H9 (cell line): ENCODE results near the gene PAQR7. TPM values are rescaled to one million over a fixed set of nuclear protein-coding genes. Genes with fewer than 3 reads are reported as not detected.
A peak's percentile ranks its signal among the peaks of the same experiment; 100 is the strongest.

Source experiments
- DNase-seq: peaks from one replicate; pipeline ENCODE4 v3.0.0-alpha.2; 2017
- H2AFZ ChIP-seq: one replicate; pipeline ENCODE4 v1.6.1; 2013; ENCODE audit warnings: mild to moderate bottlenecking, low read length, control low read depth, moderate library complexity
- H2AK5ac ChIP-seq: 2 replicates; pipeline ENCODE4 v1.6.1; 2013; ENCODE audit warnings: low read length, control low read depth, mixed read lengths; ENCODE audit not compliant: insufficient read length
- H2BK120ac ChIP-seq: one replicate; pipeline ENCODE4 v1.6.1; 2013; ENCODE audit warnings: low read depth, mild to moderate bottlenecking, low read length, control low read depth, inconsistent platforms; ENCODE audit not compliant: poor library complexity, severe bottlenecking
- H2BK12ac ChIP-seq: 2 replicates; pipeline ENCODE4 v1.6.1; 2013; ENCODE audit warnings: low read length, control low read depth, mixed read lengths, low read depth; ENCODE audit not compliant: insufficient read length
- H2BK15ac ChIP-seq: 2 replicates; pipeline ENCODE4 v1.6.1; 2013; ENCODE audit warnings: low read depth, low read length, control low read depth
- H2BK20ac ChIP-seq: one replicate; pipeline ENCODE4 v1.6.1; 2013; ENCODE audit warnings: low read depth, mild to moderate bottlenecking, low read length, control low read depth, inconsistent platforms; ENCODE audit not compliant: poor library complexity, severe bottlenecking
- H2BK5ac ChIP-seq: 2 replicates; pipeline ENCODE4 v1.6.1; 2013; ENCODE audit warnings: low read length, control low read depth, mixed read lengths; ENCODE audit not compliant: insufficient read length
- H3K14ac ChIP-seq: 2 replicates; pipeline ENCODE4 v1.6.1; 2013; ENCODE audit warnings: low read length, control low read depth; ENCODE audit not compliant: insufficient read depth
- H3K18ac ChIP-seq: 2 replicates; pipeline ENCODE4 v1.6.1; 2013; ENCODE audit warnings: low read depth, mild to moderate bottlenecking, mixed read lengths, low read length, control low read depth; ENCODE audit not compliant: insufficient read length
- H3K23ac ChIP-seq: 2 replicates; pipeline ENCODE4 v1.6.1; 2013; ENCODE audit warnings: low read length, control low read depth, mixed read lengths, low read depth; ENCODE audit not compliant: insufficient read length
- H3K23me2 ChIP-seq: 2 replicates; pipeline ENCODE4 v1.6.1; 2013; ENCODE audit warnings: low read depth, mild to moderate bottlenecking, mixed read lengths, low read length, control low read depth; ENCODE audit not compliant: insufficient read length, poor library complexity, severe bottlenecking
- H3K27ac ChIP-seq: 2 replicates; pipeline ENCODE4 v1.5.1; 2013; ENCODE audit warnings: low read length, control low read depth, mixed read lengths, low read depth; ENCODE audit not compliant: insufficient read length
- H3K27me3 ChIP-seq: 2 replicates; pipeline ENCODE4 v1.6.1; 2013; ENCODE audit warnings: low read length, control low read depth, inconsistent platforms; ENCODE audit not compliant: insufficient read depth
- H3K4ac ChIP-seq: 2 replicates; pipeline ENCODE4 v1.6.1; 2013; ENCODE audit warnings: low read depth, mild to moderate bottlenecking, control low read depth, inconsistent platforms, low read length, moderate library complexity
- H3K4me1 ChIP-seq: 2 replicates; pipeline ENCODE4 v1.6.1; 2013; ENCODE audit warnings: low read length, control low read depth, inconsistent platforms; ENCODE audit not compliant: insufficient read depth
- H3K4me2 ChIP-seq: 2 replicates; pipeline ENCODE4 v1.6.1; 2013; ENCODE audit warnings: low read length, control low read depth, mixed read lengths; ENCODE audit not compliant: insufficient read length, insufficient read depth
- H3K56ac ChIP-seq: 2 replicates; pipeline ENCODE4 v1.6.1; 2013; ENCODE audit warnings: low read depth, mild to moderate bottlenecking, mixed read lengths, low read length, control low read depth; ENCODE audit not compliant: insufficient read length
- H3K79me1 ChIP-seq: 2 replicates; pipeline ENCODE4 v1.6.1; 2013; ENCODE audit warnings: low read depth, mild to moderate bottlenecking, moderate library complexity, low read length, control low read depth, inconsistent platforms; ENCODE audit not compliant: insufficient read depth, poor library complexity, severe bottlenecking
- H3K79me2 ChIP-seq: 2 replicates; pipeline ENCODE4 v1.6.1; 2013; ENCODE audit warnings: low read length, control low read depth, inconsistent platforms; ENCODE audit not compliant: insufficient read depth
- H3K9ac ChIP-seq: 2 replicates; pipeline ENCODE4 v1.6.1; 2013; ENCODE audit warnings: low read length, control low read depth, mixed read lengths; ENCODE audit not compliant: insufficient read length; ENCODE audit errors: extremely low read depth
- H3K9me3 ChIP-seq: one replicate; pipeline ENCODE4 v1.6.1; 2013; ENCODE audit warnings: low read depth, low read length, inconsistent platforms; ENCODE audit not compliant: control insufficient read depth
- H3T11ph ChIP-seq: one replicate; pipeline ENCODE4 v1.6.1; 2013; ENCODE audit warnings: mild to moderate bottlenecking, low read length, control low read depth, inconsistent platforms
- H4K20me1 ChIP-seq: one replicate; pipeline ENCODE4 v1.6.1; 2013; ENCODE audit not compliant: control insufficient read depth, insufficient read length, insufficient read depth
- H4K5ac ChIP-seq: 2 replicates; pipeline ENCODE4 v1.6.1; 2013; ENCODE audit warnings: low read depth, mild to moderate bottlenecking, mixed read lengths, low read length, control low read depth; ENCODE audit not compliant: insufficient read length
- H4K8ac ChIP-seq: replicated peaks from 2 replicates; pipeline ENCODE4 v1.6.1; 2013; ENCODE audit warnings: low read length, control low read depth, mixed read lengths, low read depth; ENCODE audit not compliant: insufficient read length
- H4K91ac ChIP-seq: 2 replicates; pipeline ENCODE4 v1.6.1; 2013; ENCODE audit warnings: low read depth, mild to moderate bottlenecking, moderate library complexity, mixed read lengths, low read length, control low read depth; ENCODE audit not compliant: insufficient read length
- H3K27ac Mint-ChIP-seq, 3 experiments: 2 replicates in 2 of 3; 3 replicates in 1 of 3; pipeline ENCODE4 v1.8.0; 2020 to 2021; ENCODE audit warnings: mixed read lengths in 3 of 3, mild to moderate bottlenecking in 1 of 3, moderate library complexity in 1 of 3
- H3K27me3 Mint-ChIP-seq: 2 replicates; pipeline ENCODE4 v1.8.0; 2021; ENCODE audit warnings: low read depth, mild to moderate bottlenecking, moderate library complexity, mixed read lengths
- H3K36me3 Mint-ChIP-seq, 3 experiments: 2 replicates in 2 of 3; 3 replicates in 1 of 3; pipeline ENCODE4 v1.8.0; 2020 to 2021; ENCODE audit warnings: low read depth in 3 of 3, mixed read lengths in 3 of 3; ENCODE audit not compliant: insufficient read depth in 1 of 3
- H3K4me1 Mint-ChIP-seq, 2 experiments: 2 replicates each; pipeline ENCODE4 v1.8.0; 2020; ENCODE audit warnings: mixed read lengths in 2 of 2
- H3K4me3 Mint-ChIP-seq, 2 experiments: 2 replicates in 1 of 2; 3 replicates in 1 of 2; pipeline ENCODE4 v1.8.0; 2020 to 2021; ENCODE audit warnings: mild to moderate bottlenecking in 2 of 2, mixed read lengths in 2 of 2, moderate library complexity in 1 of 2
- H3K9me3 Mint-ChIP-seq, 2 experiments: 2 replicates in 1 of 2; 3 replicates in 1 of 2; pipeline ENCODE4 v1.8.0; 2020; ENCODE audit warnings: mild to moderate bottlenecking in 2 of 2, mixed read lengths in 2 of 2, moderate library complexity in 1 of 2
- WGBS: extraction: QIAGEN DNeasy Blood & Tissue Kit; methylation state at CpG from one replicate; pipeline ENCODE4 v1.1.7; 2013; ENCODE audit warnings: missing lambda C conversion rate, low lambda C conversion rate, mixed read lengths; ENCODE audit not compliant: insufficient read length; ENCODE audit errors: extremely low coverage; 5-methylcytosine and 5-hydroxymethylcytosine counted together
- total RNA-seq: library from RNA; stranded (reverse); gene quantifications from 2 replicates; pipeline ENCODE4 v1.2.1, GENCODE V29; 2021
- TF ChIP-seq, protein P1 (sequence below): fragments of 200-600 bp; sonication (generic); conservative IDR thresholded peaks from 3 replicates; pipeline ENCODE4 v1.8.0; 2021; ENCODE audit warnings: antibody characterized with exemption, mild to moderate bottlenecking

The PAQR7 gene
- total RNA-seq, 1 experiment from 2014 or later, result 6.3 TPM

GRCh38 chr1:25896266-25896665, 20.8 kb upstream of the PAQR7 start:
- H2AFZ ChIP-seq, result no peak overlapping the region

More at GRCh38 chr1:25896266-25896665, 20.8 kb upstream of the PAQR7 start:
- no peak overlapping the region for H4K8ac ChIP-seq
- Mint-ChIP-seq H3K4me1 (peaks cover 45 to 54% of the 10 kb centered on the region in 2 experiments), H3K4me3 (no peak overlapping the region), H3K9me3 (no peaks in the 10 kb centered on the region), H3K36me3 (peaks cover 25 to 35% (median 29%) of the 10 kb centered on the region in 3 experiments), H3K27me3 (no peaks in the 10 kb centered on the region), H3K27ac (peak overlapping the region in 2 of 3 experiments; percentile 25 to 80; a peak in 2 of 7 replicates)
- H4K20me1 ChIP-seq, result no peaks in the 10 kb centered on the region
- H2BK120ac ChIP-seq, result no peak overlapping the region
- no peak overlapping the region for H4K91ac ChIP-seq
- no peak overlapping the region for H3K27ac ChIP-seq
- H3K9me3 ChIP-seq, result no peaks in the 10 kb centered on the region
- no peak overlapping the region for H3K4ac ChIP-seq
- TF ChIP-seq, protein P1, sequence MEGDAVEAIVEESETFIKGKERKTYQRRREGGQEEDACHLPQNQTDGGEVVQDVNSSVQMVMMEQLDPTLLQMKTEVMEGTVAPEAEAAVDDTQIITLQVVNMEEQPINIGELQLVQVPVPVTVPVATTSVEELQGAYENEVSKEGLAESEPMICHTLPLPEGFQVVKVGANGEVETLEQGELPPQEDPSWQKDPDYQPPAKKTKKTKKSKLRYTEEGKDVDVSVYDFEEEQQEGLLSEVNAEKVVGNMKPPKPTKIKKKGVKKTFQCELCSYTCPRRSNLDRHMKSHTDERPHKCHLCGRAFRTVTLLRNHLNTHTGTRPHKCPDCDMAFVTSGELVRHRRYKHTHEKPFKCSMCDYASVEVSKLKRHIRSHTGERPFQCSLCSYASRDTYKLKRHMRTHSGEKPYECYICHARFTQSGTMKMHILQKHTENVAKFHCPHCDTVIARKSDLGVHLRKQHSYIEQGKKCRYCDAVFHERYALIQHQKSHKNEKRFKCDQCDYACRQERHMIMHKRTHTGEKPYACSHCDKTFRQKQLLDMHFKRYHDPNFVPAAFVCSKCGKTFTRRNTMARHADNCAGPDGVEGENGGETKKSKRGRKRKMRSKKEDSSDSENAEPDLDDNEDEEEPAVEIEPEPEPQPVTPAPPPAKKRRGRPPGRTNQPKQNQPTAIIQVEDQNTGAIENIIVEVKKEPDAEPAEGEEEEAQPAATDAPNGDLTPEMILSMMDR, result no peak
- no peak overlapping the region for H2AK5ac ChIP-seq
- no peak overlapping the region for H2BK15ac ChIP-seq
- H2BK5ac ChIP-seq, result no peak overlapping the region
- H3K23me2 ChIP-seq, result no peaks in the 10 kb centered on the region
- no peak for DNase-seq
- H4K5ac ChIP-seq, result no peak overlapping the region
- no peak overlapping the region for H3K56ac ChIP-seq
- H2BK20ac ChIP-seq, result no peak overlapping the region
- no peak overlapping the region for H3T11ph ChIP-seq
- H3K9ac ChIP-seq, result no peak overlapping the region
- no peak overlapping the region for H3K14ac ChIP-seq
- WGBS, result no CpG with 5 or more reads among the region's 1 CpG
- H3K79me2 ChIP-seq, result no peaks in the 10 kb centered on the region
- H2BK12ac ChIP-seq, result no peak overlapping the region
- no peak overlapping the region for H3K23ac ChIP-seq
- no peaks in the 10 kb centered on the region for H3K27me3 ChIP-seq
- H3K4me1 ChIP-seq, result no peaks in the 10 kb centered on the region; the same call in 1 of the 2 replicates
- H3K79me1 ChIP-seq, result no peaks in the 10 kb centered on the region
- H3K4me2 ChIP-seq, result no peak overlapping the region
- H3K18ac ChIP-seq, result no peak overlapping the region
